HepG2 (cell line): ENCODE measurements around the gene SLC9A4. TPM values are rescaled to one million over a fixed set of nuclear protein-coding genes. Genes with fewer than 3 reads are reported as not detected.
A peak's percentile ranks its signal among the peaks of the same experiment; 100 is the strongest.

ENCODE experiments used
- ATAC-seq: fragments of 200-7000 bp; cut with Tn5 transposase; 3 replicates; pipeline ENCODE4 v1.9.1; 2020; ENCODE audit warnings: mild to moderate bottlenecking, moderate library complexity
- BruUV-seq: library from RNA; stranded (reverse); fragments of 400-500 nt; replicated peaks from 2 replicates; lab custom pipeline; 2021; lab: Mats Ljungman, UMichigan
- CTCF ChIA-PET: fragments of 300-600 bp; formaldehyde crosslinking; extraction: SDS; loops from one replicate; lab custom pipeline; 2021; ENCODE audit warnings: low total read pairs, inconsistent platforms, low intra/inter-chr PET ratio; lab: Yijun Ruan, JAX
- POLR2A ChIA-PET: fragments of 350-600 bp; sonication (Branson Sonifier 250); formaldehyde crosslinking; loops from one replicate; lab custom pipeline; 2020; ENCODE audit warnings: antibody characterized with exemption, inconsistent platforms; lab: Yijun Ruan, JAX
- DNase-seq: peaks from one replicate; pipeline ENCODE4 v3.0.0-alpha.2; 2015; ENCODE audit warnings: low spot score
- FAIRE-seq: peaks from 3 replicates; lab custom pipeline; 2011; peaks lifted over from hg19 to GRCh38; lab: Jason Lieb, UNC
- H2AFZ ChIP-seq: one replicate; pipeline ENCODE4 v1.6.1; 2011; ENCODE audit warnings: low read length, inconsistent platforms
- H3K27ac ChIP-seq: fragments of 300-600 bp; 3 replicates; pipeline ENCODE4 v1.8.0; 2011; ENCODE audit warnings: mixed run types, mild to moderate bottlenecking, mixed read lengths, low read length, inconsistent platforms; ENCODE audit not compliant: insufficient read depth; ENCODE audit errors: extremely low read length
- H3K27me3 ChIP-seq, 2 experiments: fragments of 200-600 bp in 1 of 2; 2 replicates in 1 of 2; 3 replicates in 1 of 2; pipeline versions ENCODE4 v1.6.0 to v1.8.0; 2011; ENCODE audit warnings: low read length in 2 of 2, mild to moderate bottlenecking in 2 of 2, moderate library complexity in 2 of 2, inconsistent platforms in 1 of 2; ENCODE audit not compliant: insufficient read depth in 2 of 2, control insufficient read depth in 1 of 2
- H3K36me3 ChIP-seq, 2 experiments: fragments of 200-600 bp in 1 of 2; replicated peaks in 1 of 2; 2 replicates in 1 of 2; 3 replicates in 1 of 2; pipeline versions ENCODE4 v1.5.1 to v1.8.0; 2011; ENCODE audit warnings: low read length in 2 of 2, inconsistent platforms in 1 of 2; ENCODE audit not compliant: insufficient read depth in 2 of 2, control insufficient read depth in 1 of 2
- H3K4me1 ChIP-seq: 2 replicates; pipeline ENCODE4 v1.5.1; 2012; ENCODE audit warnings: low read length, inconsistent platforms; ENCODE audit not compliant: insufficient read depth
- H3K4me2 ChIP-seq: 2 replicates; pipeline ENCODE4 v1.6.0; 2011; ENCODE audit warnings: low read depth, low read length, inconsistent platforms
- H3K4me3 ChIP-seq, 3 experiments: fragments of 200-600 bp in 1 of 3; sonication (generic), shearing (Covaris generic) in 1 of 3; replicated peaks in 1 of 3; 2 replicates each; pipeline ENCODE4 v1.5.1; 2011 to 2016; ENCODE audit warnings: low read length in 3 of 3, inconsistent platforms in 2 of 3, low read depth in 2 of 3, mild to moderate bottlenecking in 2 of 3, control low read depth in 1 of 3, mixed read lengths in 1 of 3; ENCODE audit not compliant: insufficient read depth in 1 of 3
- H3K79me2 ChIP-seq: one replicate; pipeline ENCODE4 v1.6.1; 2011; ENCODE audit warnings: low read length, inconsistent platforms; ENCODE audit not compliant: insufficient read depth
- H3K9ac ChIP-seq: 2 replicates; pipeline ENCODE4 v1.6.0; 2011; ENCODE audit warnings: mild to moderate bottlenecking, low read depth, low read length, inconsistent platforms; ENCODE audit not compliant: insufficient read depth
- H3K9me3 ChIP-seq: 2 replicates; pipeline ENCODE4 v1.5.1; 2012; ENCODE audit warnings: mild to moderate bottlenecking, low read length
- H4K20me1 ChIP-seq: 2 replicates; pipeline ENCODE4 v1.6.0; 2011; ENCODE audit warnings: inconsistent platforms, mild to moderate bottlenecking, low read length, moderate library complexity; ENCODE audit not compliant: insufficient read depth
- TBX2 ChIP-seq: sonication (generic); formaldehyde crosslinking; IDR thresholded peaks from 2 replicates; pipeline ENCODE4 v1.5.0; 2020; ENCODE audit warnings: missing genetic modification reagents, mild to moderate bottlenecking, borderline replicate concordance
- ZNF160 ChIP-seq: sonication (generic); formaldehyde crosslinking; IDR thresholded peaks from 2 replicates; pipeline ENCODE4 v1.8.0; 2022; ENCODE audit warnings: mild to moderate bottlenecking, inconsistent platforms, missing genetic modification reagents
- ZNF816 ChIP-seq: sonication (generic); formaldehyde crosslinking; IDR thresholded peaks from 2 replicates; pipeline ENCODE4 v1.8.0; 2022; ENCODE audit warnings: missing genetic modification reagents, mild to moderate bottlenecking, borderline replicate concordance
- WGBS: methylation state at CpG from one replicate; pipeline ENCODE4 v1.1.6; 2017; ENCODE audit warnings: low lambda C conversion rate; 5-methylcytosine and 5-hydroxymethylcytosine counted together
- in situ Hi-C: cut with HindIII; loops from 2 replicates; pipeline ENCODE4 v1.10.0; 2017; ENCODE audit warnings: low pct_unique_long_range_greater_than_20kb; ENCODE audit not compliant: extremely low pct_ligation_motif_present
- intact Hi-C: fragments of 100-400 bp; cut with micrococcal nuclease; formaldehyde crosslinking; loops from one replicate; pipeline ENCODE4 v1.10.0; 2022; ENCODE audit not compliant: unreplicated experiment
- polyA plus RNA-seq, 8 experiments: library from polyadenylated mRNA; depleted of rRNA in 3 of 8; stranded (reverse) in 7 of 8; unstranded in 1 of 8; fragments of >200 nt; fragmentation: Illumina TruSeq in 4 of 8; extraction: Trizol in 4 of 8; gene quantifications; 2 replicates each; pipeline versions ENCODE4 v1.2.1 to v1.2.3, GENCODE V29; 2011 to 2016; ENCODE audit warnings: low read depth in 4 of 8, missing spikeins in 1 of 8, mixed read lengths in 1 of 8; ENCODE audit not compliant: insufficient read depth in 1 of 8
- total RNA-seq, 5 experiments: library from RNA; depleted of rRNA; stranded (reverse); fragments of >200 nt; fragmentation: Illumina TruSeq; extraction: Trizol; gene quantifications; 2 replicates each; pipeline ENCODE4 v1.2.3, GENCODE V29; 2016; ENCODE audit warnings: low read depth in 1 of 5

Gene SLC9A4
- total and polyA plus RNA-seq, 2 of the 13 experiments (the other 11 are each of a cell fraction or from before 2014, with no cell fraction given): not detected

- no peaks in the 10 kb centered on the region for H3K4me1 ChIP-seq
- H3K4me3 ChIP-seq: no peak overlapping the region
- in situ Hi-C loops (no loop called here), intact Hi-C loops (no loop called here)
- H3K9me3 ChIP-seq: peaks cover 23% of the 10 kb centered on the region; the same call in 1 of the 2 replicates
- no peaks in the 10 kb centered on the region for H3K79me2 ChIP-seq
- H3K4me2 ChIP-seq: no peak overlapping the region
- WGBS: 0% methylated on average over 1 of the region's 1 CpG
- ATAC-seq (no peak), FAIRE-seq (no peak), DNase-seq (no peak)
- POLR2A ChIA-PET: no interaction called here
- H3K9ac ChIP-seq: no peak overlapping the region
- H3K36me3 ChIP-seq: no peaks in the 10 kb centered on the region
- no peak overlapping the region for H3K27ac ChIP-seq
- BruUV-seq: no TSS peak
- H4K20me1 ChIP-seq: no peaks in the 10 kb centered on the region
- CTCF ChIA-PET: no interaction called here
- TF ChIP-seq ZNF816 (CRISPR knock-in tag): no peak
- TF ChIP-seq ZNF160 (CRISPR knock-in tag): peak; percentile 99
- H2AFZ ChIP-seq: no peak overlapping the region
- no peaks in the 10 kb centered on the region for H3K27me3 ChIP-seq
These were observed 76.0 kb downstream of the SLC9A4 start for GRCh38 chr2:102549027-102549426.

DNA sequence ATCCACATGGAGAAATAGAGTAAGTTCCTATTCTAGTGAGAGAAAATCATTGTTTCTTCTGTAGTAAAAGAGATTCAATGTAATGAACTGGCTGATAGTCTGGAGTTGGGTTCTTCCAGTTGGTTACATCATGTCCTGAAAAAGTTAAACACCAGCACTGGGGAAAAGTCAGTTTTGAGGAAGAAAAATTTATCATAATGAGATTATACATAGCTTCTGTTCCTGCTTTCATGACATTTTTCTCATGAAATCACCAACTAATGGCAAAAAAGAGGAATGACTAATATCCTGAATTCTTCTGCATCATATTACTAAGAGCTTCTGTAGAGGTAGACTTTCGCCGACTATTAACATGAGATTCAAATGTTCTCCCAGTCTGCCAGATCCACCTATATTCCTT lies 77.1 kb downstream of the SLC9A4 start:
- no peaks in the 10 kb centered on the region for H3K36me3 ChIP-seq
- no peak for FAIRE-seq
- POLR2A ChIA-PET: no interaction called here
- no peak overlapping the region for H3K4me3 ChIP-seq
- H3K79me2 ChIP-seq: no peaks in the 10 kb centered on the region
- H2AFZ ChIP-seq: no peak overlapping the region
- no peaks in the 10 kb centered on the region for H3K27me3 ChIP-seq
- no peaks in the 10 kb centered on the region for H3K4me1 ChIP-seq
- H3K9ac ChIP-seq: no peak overlapping the region
- WGBS: 50% methylated on average over 2 of the region's 2 CpGs
- peaks cover 23% of the 10 kb centered on the region; the same call in 1 of the 2 replicates for H3K9me3 ChIP-seq
- no peak overlapping the region for H3K4me2 ChIP-seq
- BruUV-seq: no TSS peak
- no peak for DNase-seq
- intact Hi-C loops: no loop called here
- TF ChIP-seq TBX2: no peak
- ATAC-seq: no peak
- no peak overlapping the region for H3K27ac ChIP-seq
- in situ Hi-C loops: no loop called here
- no peaks in the 10 kb centered on the region for H4K20me1 ChIP-seq
- CTCF ChIA-PET: no interaction called here
